Measurements from ENCODE around the gene PIPOX.

DNA sequence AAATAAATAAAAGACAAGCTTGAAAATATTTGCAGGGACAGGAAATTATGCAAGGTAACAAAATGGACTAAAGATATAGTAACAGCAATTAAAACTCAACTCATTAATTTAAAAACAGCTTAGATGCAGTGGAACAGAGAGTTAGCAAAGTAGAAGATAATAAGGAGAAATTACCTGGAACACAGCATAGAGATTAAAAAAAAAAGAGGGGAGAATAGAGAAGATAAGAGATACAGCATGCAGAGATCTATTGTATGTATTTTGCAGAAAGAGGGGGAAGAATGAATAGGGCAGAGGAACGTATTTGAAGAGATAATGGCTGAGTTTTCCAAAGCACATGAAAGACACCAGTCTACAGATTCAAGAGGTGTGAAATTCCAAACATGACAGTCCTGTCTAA is 8.4 kb upstream of the PIPOX start:
- TF ChIP-seq POLR2AphosphoS5 (IDR thresholded peaks at IDR 0.05; ENCODE audit: low read depth, low read length), result no peak
- TF ChIP-seq TAF1 (IDR thresholded peaks at IDR 0.05; ENCODE audit: borderline replicate concordance, insufficient read depth, low read length), result no peak
- no peak for TF ChIP-seq FOXP2 (optimal IDR thresholded peaks at IDR 0.05; ENCODE audit: borderline replicate concordance, extremely low read depth, extremely low read length, insufficient read depth)
- no peak for TF ChIP-seq SIN3A (IDR thresholded peaks at IDR 0.05; ENCODE audit: borderline replicate concordance, insufficient read depth, low read length)

Data from PFSK-1 (cell line).